Superior temporal gyrus (tissue), 1 donor: ENCODE measurements around the gene PPM1J.
"Not testable (repeated sequence)": the region's sequence is repeated elsewhere in the genome, so short reads cannot be mapped to it uniquely, and the experiment has no call there.

Experiments used
- DNase-seq: peaks from one replicate; pipeline ENCODE4 v3.0.0-alpha.2; 2016; ENCODE audit errors: extremely low spot score

Gene PPM1J

DNA sequence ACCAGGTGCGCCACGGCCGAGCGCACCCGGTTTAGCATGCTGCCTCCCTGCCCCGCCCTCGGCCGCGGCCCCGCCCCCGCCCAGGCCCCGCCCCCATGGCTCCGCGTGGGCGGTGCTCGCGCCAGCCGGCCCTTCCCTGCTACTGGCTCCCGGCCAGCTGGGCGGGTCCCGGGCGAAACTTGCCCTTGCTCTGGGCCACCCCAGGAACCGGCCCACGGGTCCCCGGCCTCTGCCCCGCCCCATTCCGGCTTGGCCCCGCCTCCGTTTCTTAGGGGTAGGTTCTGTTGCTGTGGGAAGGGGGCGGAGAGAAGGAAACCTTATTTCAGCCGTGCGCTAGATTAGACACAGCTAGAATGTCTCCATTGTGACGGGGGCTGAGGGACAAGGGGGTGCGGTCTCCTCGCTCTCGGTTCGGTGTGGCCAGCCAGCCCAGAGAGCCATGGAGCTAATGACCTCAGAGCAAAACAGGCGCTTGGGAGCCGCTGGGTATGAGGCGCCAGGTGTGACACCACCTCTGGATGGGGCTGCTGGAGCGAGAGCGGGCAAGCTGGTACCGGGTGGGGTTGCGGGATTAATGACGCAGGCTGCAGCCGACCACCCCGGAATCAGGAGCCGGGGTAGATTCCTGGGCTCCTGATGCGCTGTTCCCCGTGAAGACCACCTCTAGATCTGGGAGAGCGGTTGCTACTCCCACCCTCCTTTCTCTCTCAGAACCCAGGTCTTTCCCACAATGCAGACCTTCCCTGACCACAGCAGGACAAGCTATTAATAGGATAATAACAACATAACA, at the start of gene PPM1J:
PPM1J (minus strand) TSS at position 69 of the 790 bp plus-strand sequence; CDS start at position 38, 31 bp downstream.
- DNase-seq, result peak; percentile 64

DNA sequence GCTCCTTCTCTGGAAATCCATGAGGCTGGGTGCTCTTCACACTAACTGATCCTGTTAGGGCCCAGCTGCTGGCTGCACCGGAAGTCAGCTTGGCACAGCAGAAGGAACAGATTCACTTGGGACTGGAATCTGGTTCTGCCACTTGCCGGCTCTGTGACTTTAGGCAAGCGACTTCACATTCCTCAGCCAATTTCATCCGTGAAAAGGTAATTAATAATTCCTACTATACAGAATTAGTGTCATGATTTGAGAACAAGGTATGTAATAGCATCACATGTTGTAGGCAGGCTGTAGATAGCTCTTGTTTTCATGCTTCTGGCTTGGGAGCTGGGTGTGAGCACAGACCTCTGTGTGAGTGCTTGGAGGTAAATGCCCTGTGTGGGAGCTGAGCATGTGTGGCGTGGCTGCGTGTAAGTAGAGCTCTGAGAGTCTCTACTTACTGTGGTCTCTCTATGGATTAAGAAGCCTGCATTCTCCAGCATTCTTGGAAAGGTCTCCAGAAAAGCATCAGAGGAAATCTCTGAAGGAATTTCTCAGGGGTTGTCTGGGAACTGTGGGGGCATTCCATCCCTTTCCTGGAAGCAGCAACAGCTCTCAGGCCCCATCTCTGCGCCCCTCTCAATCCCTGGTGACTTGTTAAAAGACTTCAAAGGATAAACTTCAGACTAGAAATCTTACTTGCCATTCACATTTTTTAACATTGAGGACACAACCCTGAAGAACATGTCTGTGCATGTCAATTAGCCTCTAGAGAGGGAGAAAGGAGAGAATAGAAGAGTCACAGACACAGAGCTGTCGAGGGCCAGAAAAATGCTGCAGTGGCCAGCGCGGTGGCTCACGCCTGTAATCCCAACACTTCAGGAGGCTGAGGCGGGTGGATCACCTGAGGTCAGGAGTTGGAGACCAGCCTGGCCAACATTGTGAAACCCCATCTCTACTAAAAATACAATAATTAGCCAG, 47.7 kb upstream of the PPM1J start:
- no peak for DNase-seq

GRCh38 chr1:112761714-112762480, 46.8 kb upstream of the PPM1J start:
- no peak for DNase-seq

DNA sequence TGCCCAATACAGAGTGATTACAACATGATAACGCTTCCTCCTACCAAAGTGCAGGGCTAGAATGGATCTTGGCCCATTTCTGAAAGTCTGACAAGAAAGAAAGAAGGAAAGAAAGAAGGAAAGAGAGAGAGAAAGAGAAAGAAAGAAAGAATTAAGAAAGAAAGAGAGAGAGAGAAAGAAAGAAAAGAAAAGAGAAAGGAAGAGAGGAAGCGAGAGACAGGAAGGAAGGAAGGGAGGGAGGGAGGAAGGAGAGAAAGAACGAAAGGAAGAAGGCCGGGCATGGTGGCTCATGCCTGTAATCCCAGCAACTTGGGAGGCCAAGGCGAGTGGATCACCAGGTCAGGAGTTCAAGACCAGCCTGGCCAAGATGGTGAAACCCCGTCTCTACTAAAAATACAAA, 44.1 kb upstream of the PPM1J start:
- DNase-seq, result no peak

DNA sequence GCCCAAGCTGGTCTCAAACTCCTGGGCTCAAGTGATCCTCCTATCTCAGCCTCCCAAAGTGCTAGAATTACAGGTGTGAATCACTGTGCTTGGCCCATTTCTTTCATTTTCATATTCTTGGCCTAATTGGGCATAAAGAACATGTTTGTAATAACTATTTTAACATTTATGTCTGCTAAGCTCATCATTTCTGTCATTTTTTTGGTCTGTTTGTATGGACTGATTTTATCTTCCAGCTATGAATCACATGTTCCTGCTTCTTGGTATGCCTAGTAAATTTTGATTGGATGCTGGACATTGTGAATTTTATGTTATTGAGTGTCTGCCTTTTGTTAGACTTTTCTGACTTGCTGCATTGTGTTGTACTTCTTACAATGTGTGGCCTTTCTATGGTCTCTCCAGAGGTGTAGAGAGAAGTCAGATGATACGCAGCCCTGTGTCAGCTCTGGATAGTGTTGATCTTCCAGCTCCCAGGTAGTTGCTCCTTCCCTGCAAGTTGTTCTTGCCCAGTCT, 39.0 kb upstream of the PPM1J start:
- no peak for DNase-seq

GRCh38 chr1:112748396-112748795, 33.3 kb upstream of the PPM1J start:
- no peak for DNase-seq

DNA sequence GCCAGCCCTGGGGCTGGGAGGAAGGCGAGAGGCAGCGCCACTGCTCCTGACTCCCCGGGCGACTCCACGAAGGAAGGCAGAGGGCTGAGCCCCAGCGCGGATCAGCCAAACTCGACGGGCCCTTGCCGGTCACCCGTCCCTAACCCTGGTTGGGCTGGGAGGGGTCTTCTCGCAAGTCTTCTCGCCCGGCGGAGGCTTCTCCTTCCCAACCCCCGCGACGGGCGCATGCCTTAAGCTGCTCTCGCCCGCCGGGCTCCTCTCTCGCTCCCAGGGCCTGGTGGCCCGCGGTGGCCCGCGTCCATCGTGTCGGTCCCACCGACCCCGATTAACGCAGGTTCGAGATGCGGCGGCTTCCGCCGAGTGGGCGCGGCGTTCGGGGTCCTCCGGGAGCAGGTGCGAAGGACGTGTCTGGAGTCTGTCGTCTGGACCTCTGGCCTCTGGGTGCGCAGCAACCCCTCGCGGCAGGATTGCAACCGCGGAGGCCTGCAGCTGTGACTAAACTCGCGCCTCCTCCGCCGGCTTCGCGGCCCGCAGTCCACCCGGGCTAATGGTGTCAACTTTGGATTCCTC, 29.0 kb upstream of the PPM1J start:
- no peak for DNase-seq

DNA sequence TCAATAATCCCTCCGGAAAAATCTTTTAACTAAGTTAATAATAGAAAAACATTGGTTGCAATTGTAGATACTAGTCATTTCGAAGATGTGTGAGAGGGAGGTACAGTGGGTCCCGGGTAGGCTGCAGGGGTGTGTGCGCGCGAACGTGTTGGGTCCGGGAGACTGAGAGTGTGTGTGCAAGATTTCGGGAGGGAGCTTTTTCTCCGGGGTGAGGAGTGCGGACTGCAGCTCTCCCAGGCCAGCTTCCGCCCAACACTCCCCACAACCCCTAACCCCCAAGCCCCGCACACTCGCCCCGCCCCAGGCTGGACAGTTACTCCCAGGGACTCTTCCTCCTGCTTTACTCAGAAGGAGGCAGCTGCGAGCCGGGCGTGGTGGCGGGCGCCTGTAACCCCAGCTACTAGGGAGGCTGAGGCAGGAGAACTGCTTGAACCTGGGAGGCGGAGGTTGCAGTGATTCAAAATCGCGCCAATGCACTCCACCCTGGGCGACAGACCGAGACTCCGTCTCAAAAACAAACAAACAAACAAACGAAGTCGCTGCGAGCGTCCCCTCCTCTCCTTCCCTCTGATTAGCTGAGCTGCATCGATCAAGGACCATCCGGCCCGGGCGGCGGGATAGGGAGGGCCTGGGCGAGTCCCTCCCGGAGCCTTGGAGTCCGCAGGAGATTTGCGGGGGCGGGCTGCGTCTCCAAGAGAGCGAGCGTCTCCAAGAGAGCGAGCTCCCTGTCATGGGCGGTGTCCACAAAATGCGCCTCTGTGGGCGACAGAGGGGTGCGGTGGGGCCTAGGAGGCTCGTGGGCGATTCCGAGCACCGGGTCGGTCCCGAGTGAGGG, 28.3 kb upstream of the PPM1J start:
- DNase-seq, result no peak

- DNase-seq, result no peak
These were observed 22.4 kb upstream of the PPM1J start for GRCh38 chr1:112737573-112737972.

DNA sequence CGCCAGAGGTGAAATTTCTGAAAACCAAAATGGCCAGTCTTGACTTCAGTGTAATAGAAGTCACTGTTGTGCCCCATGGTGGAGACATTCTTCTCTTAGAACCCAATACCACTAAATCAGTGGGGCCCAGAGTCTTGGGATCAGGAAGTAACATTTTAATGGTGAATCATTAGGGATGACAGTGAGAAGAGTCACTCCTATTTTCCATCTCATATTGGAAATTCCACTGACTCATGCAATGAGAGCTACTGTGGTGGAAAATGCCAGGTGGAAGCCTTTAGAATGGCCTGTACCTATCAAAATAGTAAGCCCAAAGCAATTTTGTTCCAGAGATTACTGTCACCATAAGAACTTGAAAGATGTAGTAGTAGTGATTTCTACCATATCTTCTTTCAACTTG, 20.6 kb upstream of the PPM1J start:
- DNase-seq, result no peak

GRCh38 chr1:112731451-112731850, 16.3 kb upstream of the PPM1J start:
- no peak for DNase-seq

DNA sequence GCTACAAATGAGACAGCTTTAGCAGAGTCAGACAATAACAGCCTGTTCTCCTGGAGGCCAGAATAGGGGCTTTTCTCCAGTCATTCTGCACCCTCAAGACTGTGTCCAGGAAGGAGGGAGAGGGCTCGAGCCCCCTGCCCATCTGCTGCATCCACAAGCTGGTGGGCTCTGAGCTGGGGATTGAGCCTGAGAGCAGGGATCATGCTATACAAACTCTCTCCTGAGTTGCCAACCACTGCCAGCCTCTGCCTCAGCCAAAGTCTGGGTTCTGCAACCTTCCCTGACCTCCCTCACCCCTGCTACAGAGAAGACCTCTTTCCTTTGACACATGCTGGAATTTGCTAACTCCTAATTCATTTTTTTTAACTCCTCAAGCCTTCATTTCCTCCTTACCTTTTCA, 14.8 kb upstream of the PPM1J start:
- DNase-seq, result no peak

GRCh38 chr1:112729011-112729410, 13.9 kb upstream of the PPM1J start:
- not testable (repeated sequence) for DNase-seq

DNA sequence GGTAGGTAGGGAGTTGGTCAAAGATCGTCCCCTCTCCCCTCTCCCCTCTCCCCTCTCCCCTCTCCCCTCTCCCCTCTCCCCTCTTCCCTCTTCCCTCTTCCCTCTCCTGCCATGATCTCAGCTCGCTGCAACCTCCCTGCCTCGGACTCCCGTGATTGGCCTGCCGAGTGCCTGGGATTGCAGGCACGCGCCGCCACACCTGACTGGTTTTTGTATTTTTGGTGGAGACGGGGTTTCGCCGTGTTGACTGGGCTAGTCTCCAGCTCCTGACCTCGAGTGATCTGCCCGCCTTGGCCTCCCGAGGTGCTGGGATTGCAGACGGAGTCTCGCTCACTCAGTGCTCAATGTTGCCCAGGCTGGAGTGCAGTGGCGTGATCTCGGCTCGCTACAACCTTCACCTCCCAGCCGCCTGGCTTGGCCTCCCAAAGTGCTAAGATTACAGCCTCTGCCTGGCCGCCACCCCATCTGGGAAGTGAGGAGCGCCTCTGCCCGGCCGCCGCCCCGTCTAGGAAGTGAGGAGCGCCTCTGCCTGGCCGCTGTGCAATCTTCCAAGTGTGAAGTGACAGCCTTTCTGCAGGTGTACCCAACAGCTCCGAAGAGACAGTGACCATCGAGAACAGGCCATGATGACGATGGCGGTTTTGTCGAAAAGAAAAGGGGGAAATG, 13.3 kb upstream of the PPM1J start:
- not testable (repeated sequence) for DNase-seq

DNA sequence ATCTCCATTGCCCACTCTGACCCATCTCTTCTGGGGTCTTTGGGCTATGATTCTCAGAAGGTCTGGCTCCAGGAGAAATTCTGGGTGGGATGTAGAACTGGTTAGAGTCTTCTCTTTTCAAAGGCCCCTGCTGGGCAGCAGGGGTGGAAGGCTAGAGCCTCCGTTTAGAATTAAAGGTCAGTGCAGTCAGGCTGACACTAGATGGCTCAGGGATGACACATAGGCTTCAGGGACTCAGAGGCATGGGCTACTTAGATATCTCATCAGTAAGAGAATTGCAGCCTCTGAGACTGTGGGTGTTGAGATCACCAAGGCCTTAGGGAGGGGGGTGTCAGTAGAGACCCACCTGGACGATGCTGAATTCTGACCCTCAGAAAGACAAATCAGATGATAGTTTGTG, 12.6 kb upstream of the PPM1J start:
- DNase-seq, result no peak

DNA sequence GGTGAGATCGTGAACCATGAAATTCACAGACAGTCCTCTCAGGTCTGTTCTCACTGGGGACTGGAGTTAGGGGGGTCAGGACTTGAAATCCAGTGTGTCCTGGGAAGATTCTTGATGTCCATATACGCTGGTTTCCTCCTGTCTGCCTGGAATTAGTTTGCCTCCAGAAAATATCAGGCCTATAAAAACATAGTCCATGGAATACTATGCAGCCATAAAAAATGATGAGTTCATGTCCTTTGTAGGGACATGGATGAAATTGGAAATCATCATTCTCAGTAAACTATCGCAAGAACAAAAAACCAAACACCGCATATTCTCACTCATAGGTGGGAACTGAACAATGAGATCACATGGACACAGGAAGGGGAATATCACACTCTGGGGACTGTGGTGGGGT, 9.1 kb upstream of the PPM1J start:
- not testable (repeated sequence) for DNase-seq

DNA sequence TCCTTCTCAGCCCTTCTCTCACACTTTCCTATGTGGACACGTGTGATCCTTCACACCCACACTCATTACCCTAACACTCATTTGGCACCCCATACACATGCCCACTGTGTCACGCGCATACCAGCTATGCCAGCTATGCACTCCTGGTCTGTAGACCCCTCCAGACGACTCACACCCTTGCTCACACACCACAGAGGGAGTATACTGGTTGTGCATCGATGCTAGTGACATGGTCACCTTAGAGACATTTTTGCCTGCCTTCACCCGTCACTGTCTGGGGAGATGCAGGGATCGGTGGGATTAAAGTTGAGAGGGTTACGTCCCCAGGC, 8.3 kb upstream of the PPM1J start:
- DNase-seq, result no peak

- DNase-seq, result no peak
These were observed 7.7 kb upstream of the PPM1J start for GRCh38 chr1:112722601-112723510.

DNA sequence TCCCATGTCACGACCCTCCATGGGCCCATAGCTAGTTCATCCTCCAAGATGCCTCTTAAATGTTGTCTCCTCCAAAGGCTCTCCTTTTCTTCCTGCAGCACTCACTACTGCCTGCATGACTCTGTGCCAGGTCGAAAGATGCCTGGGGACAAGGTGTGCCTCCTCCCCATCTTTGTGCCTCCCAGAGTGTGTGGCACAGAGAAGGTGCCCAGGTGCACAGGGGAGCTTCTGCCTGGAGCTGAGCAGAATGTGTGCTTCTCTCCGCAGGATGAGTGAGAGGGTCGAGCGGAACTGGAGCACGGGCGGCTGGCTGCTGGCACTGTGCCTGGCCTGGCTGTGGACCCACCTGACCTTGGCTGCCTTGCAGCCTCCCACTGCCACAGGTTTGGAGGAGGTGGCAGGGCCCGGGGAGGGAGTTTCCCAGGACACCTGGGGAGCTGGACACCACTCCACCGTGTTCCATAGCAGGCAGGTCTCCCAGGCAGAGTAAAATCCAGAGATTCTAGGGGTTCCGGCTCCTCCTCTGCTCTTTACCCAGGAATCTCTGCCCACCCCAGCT, 6.9 kb upstream of the PPM1J start:
- DNase-seq, result no peak
